Esophagus squamous epithelium (tissue), 5 donors: ENCODE data around the gene FBXW7. TPM values are rescaled to one million over a fixed set of nuclear protein-coding genes. Genes with fewer than 3 reads are reported as not detected.
A peak's percentile ranks its signal among the peaks of the same experiment; 100 is the strongest.

ENCODE experiments used
- DNase-seq: peaks from one replicate; lab custom pipeline; 2025; lab: John Stamatoyannopoulos, UW
- H3K27ac ChIP-seq, 4 donors: fragments of 200-600 bp; sonication (generic); one replicate each; pipeline ENCODE4 v1.5.1; 2016 to 2019; ENCODE audit warnings: mild to moderate bottlenecking in 1 of 4
- H3K27me3 ChIP-seq, 4 donors: fragments of 200-600 bp; sonication (generic); 1 replicate in 3 of 4; 2 replicates in 1 of 4; pipeline versions ENCODE4 v1.5.1 to v1.6.0; 2017 to 2021; ENCODE audit warnings: antibody characterized with exemption in 1 of 4
- H3K36me3 ChIP-seq, 3 donors: fragments of 200-600 bp; sonication (generic); one replicate each; pipeline ENCODE4 v1.5.1; 2016 to 2019
- H3K4me1 ChIP-seq, 3 donors: fragments of 200-600 bp; sonication (generic); one replicate each; pipeline ENCODE4 v1.5.1; 2017 to 2019
- H3K4me3 ChIP-seq, 4 donors: fragments of 200-600 bp; sonication (generic); 1 replicate in 3 of 4; 2 replicates in 1 of 4; pipeline ENCODE4 v1.5.1; 2016 to 2019; ENCODE audit warnings: mild to moderate bottlenecking in 2 of 4, moderate library complexity in 1 of 4
- H3K9me3 ChIP-seq, 3 donors: fragments of 200-600 bp; sonication (generic); one replicate each; pipeline ENCODE4 v1.5.1; 2016 to 2019
- POLR2A ChIP-seq, 4 donors: fragments of 450-650 bp; IDR thresholded peaks; one replicate each; pipeline ENCODE4 v1.6.1; 2017; ENCODE audit warnings: antibody characterized with exemption in 4 of 4, mild to moderate bottlenecking in 4 of 4, moderate library complexity in 3 of 4
- WGBS, 2 donors: methylation state at CpG; one replicate each; pipeline ENCODE4 v1.1.5; 2018; 5-methylcytosine and 5-hydroxymethylcytosine counted together
- intact Hi-C: fragments of 100-400 bp; cut with DNase I; formaldehyde crosslinking; loops from one replicate; pipeline ENCODE4 v1.15.0; 2022
- total RNA-seq, 4 donors: library from RNA; depleted of rRNA; stranded (reverse); fragments of >200 nt; gene quantifications; one replicate each; pipeline ENCODE4 v1.1.0, GENCODE V29; 2016
- TF ChIP-seq, protein P1 (sequence below), 6 experiments: fragments of 450-650 bp in 4 of 6; fragments of 200-600 bp in 2 of 6; sonication (generic) in 2 of 6; IDR thresholded peaks; one replicate each; pipeline ENCODE4 v1.5.1; 2016 to 2019; ENCODE audit warnings: antibody characterized with exemption in 6 of 6, mild to moderate bottlenecking in 4 of 6, moderate library complexity in 4 of 6
- donor health status: DM: yes; HTN: yes; CAD: no.

The FBXW7 gene
- total RNA-seq, 4 donors from 2014 or later = 32.3 to 92.7 (median 36.9) TPM

DNA sequence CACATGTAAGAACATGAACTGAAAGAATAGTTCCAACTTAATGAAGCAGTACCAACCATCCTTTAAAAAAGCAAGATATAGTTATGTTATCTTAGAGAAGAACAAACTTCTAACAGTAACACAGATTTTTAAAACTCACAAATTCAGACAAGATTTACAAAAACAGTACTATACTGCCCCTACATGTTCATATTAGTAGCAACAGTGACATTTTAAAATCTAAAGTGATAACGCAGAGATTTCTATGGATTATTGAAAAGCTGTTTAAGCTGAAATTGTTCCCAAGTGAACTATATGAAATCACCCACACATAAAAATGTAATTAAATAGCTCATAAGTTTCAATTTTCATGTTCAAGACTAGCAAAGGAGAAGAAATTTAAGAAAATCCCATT lies 166.0 kb downstream of the FBXW7 start:
- no peaks in the 10 kb centered on the region for H3K36me3 ChIP-seq
- no peaks in the 10 kb centered on the region for H3K4me1 ChIP-seq
- intact Hi-C loops = no loop called here
- no peak overlapping the region for H3K4me3 ChIP-seq
- no peak for TF ChIP-seq POLR2A (IDR thresholded peaks at IDR 0.05)
- TF ChIP-seq, protein P1, sequence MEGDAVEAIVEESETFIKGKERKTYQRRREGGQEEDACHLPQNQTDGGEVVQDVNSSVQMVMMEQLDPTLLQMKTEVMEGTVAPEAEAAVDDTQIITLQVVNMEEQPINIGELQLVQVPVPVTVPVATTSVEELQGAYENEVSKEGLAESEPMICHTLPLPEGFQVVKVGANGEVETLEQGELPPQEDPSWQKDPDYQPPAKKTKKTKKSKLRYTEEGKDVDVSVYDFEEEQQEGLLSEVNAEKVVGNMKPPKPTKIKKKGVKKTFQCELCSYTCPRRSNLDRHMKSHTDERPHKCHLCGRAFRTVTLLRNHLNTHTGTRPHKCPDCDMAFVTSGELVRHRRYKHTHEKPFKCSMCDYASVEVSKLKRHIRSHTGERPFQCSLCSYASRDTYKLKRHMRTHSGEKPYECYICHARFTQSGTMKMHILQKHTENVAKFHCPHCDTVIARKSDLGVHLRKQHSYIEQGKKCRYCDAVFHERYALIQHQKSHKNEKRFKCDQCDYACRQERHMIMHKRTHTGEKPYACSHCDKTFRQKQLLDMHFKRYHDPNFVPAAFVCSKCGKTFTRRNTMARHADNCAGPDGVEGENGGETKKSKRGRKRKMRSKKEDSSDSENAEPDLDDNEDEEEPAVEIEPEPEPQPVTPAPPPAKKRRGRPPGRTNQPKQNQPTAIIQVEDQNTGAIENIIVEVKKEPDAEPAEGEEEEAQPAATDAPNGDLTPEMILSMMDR (IDR thresholded peaks at IDR 0.05) = peak in 4 of 6 experiments; percentile 24 to 50 (median 27)
- no peak for DNase-seq
- no peak overlapping the region for H3K27ac ChIP-seq
- no peaks in the 10 kb centered on the region for H3K27me3 ChIP-seq
- H3K9me3 ChIP-seq = no peaks in the 10 kb centered on the region
- 23 to 41% methylated on average over 1 of the region's 1 CpG for WGBS, 2 donors

GRCh38 chr4:152369203-152369901 lies 166.5 kb downstream of the FBXW7 start:
- Histone ChIP-seq H3K36me3 (no peaks in the 10 kb centered on the region), H3K4me1 (no peaks in the 10 kb centered on the region), H3K27ac (no peak overlapping the region), H3K9me3 (no peaks in the 10 kb centered on the region), H3K27me3 (no peaks in the 10 kb centered on the region), H3K4me3 (no peak overlapping the region)
- intact Hi-C loops = no loop called here
- TF ChIP-seq POLR2A (IDR thresholded peaks at IDR 0.05) = no peak
- TF ChIP-seq, protein P1 (IDR thresholded peaks at IDR 0.05) = no peak
- no peak for DNase-seq
- WGBS, 2 donors = 53 to 63% methylated on average over 8 of the region's 8 CpGs

- no peak for DNase-seq
- TF ChIP-seq, protein P1 (IDR thresholded peaks at IDR 0.05) = no peak
- TF ChIP-seq POLR2A (IDR thresholded peaks at IDR 0.05) = no peak
- intact Hi-C loops = no loop called here
- WGBS, 2 donors = 69 to 77% methylated on average over 3 of the region's 3 CpGs
- Histone ChIP-seq H3K4me1 (no peaks in the 10 kb centered on the region), H3K4me3 (no peak overlapping the region), H3K36me3 (no peaks in the 10 kb centered on the region), H3K27me3 (no peaks in the 10 kb centered on the region), H3K27ac (no peak overlapping the region), H3K9me3 (no peaks in the 10 kb centered on the region)
These were observed 167.9 kb downstream of the FBXW7 start for GRCh38 chr4:152368001-152368400.

- TF ChIP-seq, protein P1 (IDR thresholded peaks at IDR 0.05) = no peak
- TF ChIP-seq POLR2A (IDR thresholded peaks at IDR 0.05) = no peak
- no peaks in the 10 kb centered on the region for H3K9me3 ChIP-seq
- no peak overlapping the region for H3K4me3 ChIP-seq
- no peak overlapping the region for H3K27ac ChIP-seq
- no peaks in the 10 kb centered on the region for H3K27me3 ChIP-seq
- DNase-seq = no peak
- WGBS, 2 donors = 79 to 91% methylated on average over 3 of the region's 3 CpGs
- no peaks in the 10 kb centered on the region for H3K36me3 ChIP-seq
- intact Hi-C loops = no loop called here
- H3K4me1 ChIP-seq = no peaks in the 10 kb centered on the region
These were observed 171.0 kb downstream of the FBXW7 start for GRCh38 chr4:152364883-152365282.

- intact Hi-C loops = no loop called here
- no peak for DNase-seq
- no peaks in the 10 kb centered on the region for H3K27me3 ChIP-seq
- no peaks in the 10 kb centered on the region for H3K9me3 ChIP-seq
- H3K4me1 ChIP-seq = no peaks in the 10 kb centered on the region
- 58 to 73% methylated on average over 1 of the region's 1 CpG for WGBS, 2 donors
- no peak overlapping the region for H3K27ac ChIP-seq
- H3K4me3 ChIP-seq = no peak overlapping the region
- H3K36me3 ChIP-seq = no peaks in the 10 kb centered on the region
- no peak for TF ChIP-seq POLR2A (IDR thresholded peaks at IDR 0.05)
- TF ChIP-seq, protein P1 (IDR thresholded peaks at IDR 0.05) = no peak
These were observed 171.5 kb downstream of the FBXW7 start for GRCh38 chr4:152364383-152364782.
